Testis (tissue), 3 donors: ENCODE data around the gene RCOR1. TPM values are rescaled to one million over a fixed set of nuclear protein-coding genes. Genes with fewer than 3 reads are reported as not detected.

Experiments
- DNase-seq: peaks from one replicate; pipeline ENCODE4 v3.0.0-alpha.2; 2019
- H3K27ac ChIP-seq, 2 donors: fragments of 200-600 bp; sonication (generic); one replicate each; pipeline ENCODE4 v1.5.1; 2019
- H3K27me3 ChIP-seq: fragments of 200-600 bp; sonication (generic); one replicate; pipeline ENCODE4 v1.5.1; 2019
- H3K36me3 ChIP-seq: fragments of 200-600 bp; sonication (generic); one replicate; pipeline ENCODE4 v1.5.1; 2017; ENCODE audit warnings: low read depth; ENCODE audit errors: missing control alignments
- H3K4me1 ChIP-seq: fragments of 200-600 bp; sonication (generic); one replicate; pipeline ENCODE4 v1.5.1; 2019
- H3K4me3 ChIP-seq, 2 donors: fragments of 200-600 bp; sonication (generic); one replicate each; pipeline ENCODE4 v1.5.1; 2017 to 2019
- H3K9me3 ChIP-seq: fragments of 200-600 bp; sonication (generic); one replicate; pipeline ENCODE4 v1.5.1; 2017
- POLR2A ChIP-seq: fragments of 450-650 bp; IDR thresholded peaks from one replicate; pipeline ENCODE4 v1.6.1; 2017; ENCODE audit warnings: antibody characterized with exemption, mild to moderate bottlenecking, moderate library complexity
- WGBS, 2 donors: methylation state at CpG; one replicate each; pipeline ENCODE4 v1.1.5; 2018; 5-methylcytosine and 5-hydroxymethylcytosine counted together
- intact Hi-C: fragments of 100-400 bp; cut with DNase I; formaldehyde crosslinking; loops from one replicate; pipeline ENCODE4 v1.15.1; 2023; ENCODE audit warnings: low total_unique reads
- polyA plus RNA-seq: library from polyadenylated mRNA; stranded (reverse); fragments of 350-450 nt; fragmentation: Illumina TruSeq; extraction: RNeasy Lipid Tissue Mini Kit (QIAGEN cat#74804); gene quantifications from one replicate; pipeline ENCODE4 v1.2.3, GENCODE V29; 2014; ENCODE audit warnings: low read depth, low replicate concordance; ENCODE audit not compliant: insufficient read depth
- total RNA-seq, 2 donors: library from RNA; depleted of rRNA; stranded (reverse); fragments of >200 nt; gene quantifications; one replicate each; pipeline ENCODE4 v1.2.3, GENCODE V29; 2016
- TF ChIP-seq, protein P1 (sequence below), 3 experiments: fragments of 450-650 bp in 2 of 3; fragments of 200-600 bp in 1 of 3; sonication (generic) in 1 of 3; IDR thresholded peaks; one replicate each; pipeline ENCODE4 v1.5.1; 2016 to 2019; ENCODE audit warnings: antibody characterized with exemption in 3 of 3, mild to moderate bottlenecking in 2 of 3, moderate library complexity in 1 of 3

RCOR1 gene
- total and polyA plus RNA-seq, 3 donors from 2014 or later: 33.8 to 37.8 (median 33.9) TPM

DNA sequence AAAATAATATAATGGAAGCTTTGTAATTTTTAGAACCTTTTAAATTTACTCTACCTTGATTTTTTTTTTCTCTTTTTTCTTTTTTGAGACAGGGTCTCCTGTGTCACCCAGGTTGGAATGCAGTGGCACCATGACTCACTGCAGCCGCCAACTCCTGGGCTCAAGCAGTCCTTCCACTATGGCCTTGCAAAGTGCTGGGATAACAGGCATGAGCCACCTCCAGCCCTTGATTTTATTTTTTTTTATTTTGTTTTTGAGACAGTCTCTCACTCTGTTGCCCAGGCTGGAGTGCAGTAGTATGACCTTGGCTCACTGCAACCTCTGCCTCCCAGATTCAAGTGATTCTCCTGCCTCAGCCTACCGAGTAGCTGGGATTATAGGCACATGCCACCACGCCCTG, 119.5 kb downstream of the RCOR1 start:
- no peaks in the 10 kb centered on the region for H3K36me3 ChIP-seq
- WGBS, 2 donors: 73% methylated on average over 3 of the region's 3 CpGs
- H3K27ac ChIP-seq: no peak overlapping the region
- DNase-seq: no peak
- no peaks in the 10 kb centered on the region for H3K4me1 ChIP-seq
- H3K27me3 ChIP-seq: no peaks in the 10 kb centered on the region
- H3K4me3 ChIP-seq: no peak overlapping the region
- intact Hi-C loops: no loop called here
- TF ChIP-seq POLR2A: no peak
- TF ChIP-seq, protein P1, sequence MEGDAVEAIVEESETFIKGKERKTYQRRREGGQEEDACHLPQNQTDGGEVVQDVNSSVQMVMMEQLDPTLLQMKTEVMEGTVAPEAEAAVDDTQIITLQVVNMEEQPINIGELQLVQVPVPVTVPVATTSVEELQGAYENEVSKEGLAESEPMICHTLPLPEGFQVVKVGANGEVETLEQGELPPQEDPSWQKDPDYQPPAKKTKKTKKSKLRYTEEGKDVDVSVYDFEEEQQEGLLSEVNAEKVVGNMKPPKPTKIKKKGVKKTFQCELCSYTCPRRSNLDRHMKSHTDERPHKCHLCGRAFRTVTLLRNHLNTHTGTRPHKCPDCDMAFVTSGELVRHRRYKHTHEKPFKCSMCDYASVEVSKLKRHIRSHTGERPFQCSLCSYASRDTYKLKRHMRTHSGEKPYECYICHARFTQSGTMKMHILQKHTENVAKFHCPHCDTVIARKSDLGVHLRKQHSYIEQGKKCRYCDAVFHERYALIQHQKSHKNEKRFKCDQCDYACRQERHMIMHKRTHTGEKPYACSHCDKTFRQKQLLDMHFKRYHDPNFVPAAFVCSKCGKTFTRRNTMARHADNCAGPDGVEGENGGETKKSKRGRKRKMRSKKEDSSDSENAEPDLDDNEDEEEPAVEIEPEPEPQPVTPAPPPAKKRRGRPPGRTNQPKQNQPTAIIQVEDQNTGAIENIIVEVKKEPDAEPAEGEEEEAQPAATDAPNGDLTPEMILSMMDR (IDR thresholded peaks at IDR 0.05): no peak
- H3K9me3 ChIP-seq: no peaks in the 10 kb centered on the region

DNA sequence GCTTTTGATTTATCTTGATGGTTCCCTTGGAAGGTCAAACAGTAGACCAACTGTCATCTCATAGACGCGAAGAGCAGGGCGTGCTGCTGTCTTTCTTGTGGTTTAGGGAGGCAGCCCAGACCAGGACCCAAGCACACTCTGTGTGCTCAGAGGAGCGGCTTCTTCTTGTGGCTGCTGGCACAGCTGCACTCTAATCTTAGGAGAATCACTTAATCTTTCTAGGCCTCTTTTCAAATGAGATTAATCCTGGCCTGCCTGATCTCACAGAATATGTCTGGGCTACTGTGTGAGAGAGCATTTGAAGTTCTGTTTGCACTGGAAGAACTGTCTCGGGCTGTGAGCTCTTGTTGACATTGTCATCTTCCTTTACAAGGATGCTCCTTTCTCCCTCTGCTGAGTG, 124.8 kb downstream of the RCOR1 start:
- intact Hi-C loops: no loop called here
- H3K36me3 ChIP-seq: no peaks in the 10 kb centered on the region
- H3K27ac ChIP-seq: no peak overlapping the region
- no peaks in the 10 kb centered on the region for H3K27me3 ChIP-seq
- TF ChIP-seq, protein P1 (IDR thresholded peaks at IDR 0.05): no peak
- no peak for TF ChIP-seq POLR2A
- no peaks in the 10 kb centered on the region for H3K9me3 ChIP-seq
- no peak overlapping the region for H3K4me3 ChIP-seq
- no peaks in the 10 kb centered on the region for H3K4me1 ChIP-seq
- no peak for DNase-seq
- WGBS, 2 donors: 55 to 76% methylated on average over 5 of the region's 5 CpGs

DNA sequence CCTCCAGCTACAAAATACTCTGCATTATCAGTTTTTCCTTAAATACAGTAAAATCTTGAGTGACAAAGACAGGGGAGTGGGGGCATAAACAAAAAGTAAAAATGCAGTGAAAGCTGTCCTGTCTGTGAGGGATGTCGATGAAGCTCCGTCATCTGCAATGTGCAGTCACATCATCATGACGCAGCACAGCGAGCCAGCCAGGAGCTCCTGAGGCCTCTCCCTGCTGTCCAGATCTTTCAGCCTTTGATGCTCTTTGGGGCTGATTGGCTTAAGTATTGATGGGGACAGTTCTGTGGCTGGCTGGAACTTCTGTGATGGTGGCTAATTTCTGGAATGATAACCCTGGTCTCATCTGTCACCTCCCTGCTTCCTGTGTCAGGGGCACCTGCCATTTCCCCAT, 130.2 kb downstream of the RCOR1 start:
- no peak for DNase-seq
- H3K27me3 ChIP-seq: no peaks in the 10 kb centered on the region
- no peaks in the 10 kb centered on the region for H3K9me3 ChIP-seq
- no peak overlapping the region for H3K4me3 ChIP-seq
- H3K4me1 ChIP-seq: no peaks in the 10 kb centered on the region
- 97 to 100% methylated on average over 4 of the region's 4 CpGs for WGBS, 2 donors
- intact Hi-C loops: no loop called here
- H3K27ac ChIP-seq: no peak overlapping the region
- H3K36me3 ChIP-seq: no peaks in the 10 kb centered on the region
- no peak for TF ChIP-seq POLR2A
- TF ChIP-seq, protein P1 (IDR thresholded peaks at IDR 0.05): no peak

DNA sequence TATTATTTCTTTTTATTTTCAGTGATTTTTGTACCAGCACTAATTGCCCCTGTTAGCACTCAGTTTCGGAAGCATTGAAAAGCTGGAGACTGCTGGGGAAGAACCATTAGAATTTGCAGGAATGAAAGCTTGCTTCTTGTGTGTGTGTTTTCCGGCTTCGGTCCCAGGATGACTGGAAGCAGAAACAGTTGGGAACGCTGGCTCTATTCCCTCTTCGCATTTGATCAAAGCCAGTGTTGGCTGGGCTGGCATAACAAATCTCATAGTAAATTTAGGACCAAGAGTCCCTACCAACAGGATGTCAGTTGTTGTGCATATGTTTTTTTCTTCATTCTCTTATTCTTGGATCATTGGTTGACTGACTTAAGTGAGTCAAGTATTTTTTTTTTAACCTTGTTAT, 131.2 kb downstream of the RCOR1 start:
- no peaks in the 10 kb centered on the region for H3K36me3 ChIP-seq
- DNase-seq: no peak
- H3K4me1 ChIP-seq: no peaks in the 10 kb centered on the region
- 95 to 97% methylated on average over 5 of the region's 5 CpGs for WGBS, 2 donors
- H3K4me3 ChIP-seq: no peak overlapping the region
- no peak for TF ChIP-seq POLR2A
- TF ChIP-seq, protein P1 (IDR thresholded peaks at IDR 0.05): no peak
- no peaks in the 10 kb centered on the region for H3K27me3 ChIP-seq
- no peak overlapping the region for H3K27ac ChIP-seq
- intact Hi-C loops: no loop called here
- H3K9me3 ChIP-seq: no peaks in the 10 kb centered on the region

DNA sequence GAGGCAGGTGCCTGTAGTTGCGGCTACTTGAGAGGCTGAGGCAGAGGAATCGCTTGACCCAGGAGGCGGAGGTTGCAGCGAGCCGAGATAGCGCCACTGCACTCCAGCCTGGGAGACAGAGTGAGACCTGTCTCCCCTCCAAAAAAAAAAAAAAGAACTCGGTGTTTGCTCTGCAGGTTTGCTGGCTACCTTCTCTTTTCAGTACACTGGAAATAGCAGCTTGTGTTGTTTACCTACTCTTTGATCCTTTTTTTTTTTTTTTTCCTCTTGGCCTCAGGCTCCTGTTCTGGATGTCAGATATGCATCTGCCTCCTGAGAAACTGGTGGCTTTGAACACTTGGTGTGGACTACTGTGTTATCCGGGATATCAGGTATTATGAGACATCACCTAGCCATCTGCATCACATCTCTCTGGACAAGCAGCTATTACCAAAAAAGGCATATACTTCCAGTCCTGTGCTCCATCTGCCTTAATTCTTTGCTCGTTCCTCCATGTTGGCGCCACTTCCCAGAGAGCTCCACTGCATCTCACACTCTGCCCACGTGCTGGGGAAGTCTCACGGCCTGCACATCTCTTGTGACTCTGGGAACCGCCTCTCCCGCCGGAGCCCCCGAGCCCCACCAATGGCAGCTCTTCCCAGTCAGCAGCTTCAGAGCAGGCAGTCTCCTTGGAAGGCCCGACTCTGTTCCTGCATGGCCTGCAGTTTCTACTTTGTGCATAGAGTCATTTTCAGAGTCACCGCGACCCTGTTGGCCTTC, 133.9 kb downstream of the RCOR1 start:
- DNase-seq: no peak
- TF ChIP-seq, protein P1 (IDR thresholded peaks at IDR 0.05): no peak
- TF ChIP-seq POLR2A: no peak
- H3K27ac ChIP-seq: no peak overlapping the region
- no peak overlapping the region for H3K4me3 ChIP-seq
- H3K9me3 ChIP-seq: no peaks in the 10 kb centered on the region
- no peaks in the 10 kb centered on the region for H3K27me3 ChIP-seq
- no peaks in the 10 kb centered on the region for H3K4me1 ChIP-seq
- WGBS, 2 donors: 91 to 94% methylated on average over 19 of the region's 19 CpGs
- intact Hi-C loops: no loop called here
- no peaks in the 10 kb centered on the region for H3K36me3 ChIP-seq
